Measurements from ENCODE around the gene DRD5. TPM values are rescaled to one million over a fixed set of nuclear protein-coding genes. Genes with fewer than 3 reads are reported as not detected.
"Not testable (repeated sequence)": the region's sequence is repeated elsewhere in the genome, so short reads cannot be mapped to it uniquely, and the experiment has no call there.

DRD5 gene
- total and polyA plus RNA-seq, 2 donors (not counting 1 experiment from before 2014, with no cell fraction given): not detected

- no peak overlapping the region for H3K4me2 ChIP-seq (ENCODE audit: extremely low read depth, insufficient read depth, low read length)
- no peaks in the 10 kb centered on the region for H3K27me3 ChIP-seq (ENCODE audit: control insufficient read depth, insufficient read depth, low read length)
Observed at GRCh38 chr4:9771034-9771433, 10.4 kb upstream of the DRD5 start.

GRCh38 chr4:9773471-9773870, 8.0 kb upstream of the DRD5 start:
- Histone ChIP-seq H3K4me2 (ENCODE audit: extremely low read depth, insufficient read depth, low read length) (no peak overlapping the region), H2AFZ (ENCODE audit: low read length) (no peak overlapping the region), H3K4me1 (ENCODE audit: control insufficient read depth, extremely low read depth, insufficient read depth, low read length) (no peaks in the 10 kb centered on the region), H4K20me1 (ENCODE audit: control insufficient read depth, extremely low read depth, insufficient read depth, low read length) (no peaks in the 10 kb centered on the region), H3K27me3 (ENCODE audit: control insufficient read depth, insufficient read depth, low read length) (no peaks in the 10 kb centered on the region), H3K4me3 (replicated peaks in 1 of 4; ENCODE audit: control extremely low read depth in 1 of 4, insufficient read depth in 1 of 4, low read depth in 3 of 4, low read length in 4 of 4) (no peak overlapping the region), H3K9ac (ENCODE audit: insufficient read depth, low read length) (no peak overlapping the region), H3K79me2 (ENCODE audit: control insufficient read depth, insufficient read depth, low read length) (no peaks in the 10 kb centered on the region), H3K27ac (ENCODE audit: insufficient read depth, low read length) (no peak overlapping the region), H3K36me3 (ENCODE audit: control insufficient read depth, insufficient read depth, low read length) (no peaks in the 10 kb centered on the region), H3K9me3 (ENCODE audit: control insufficient read depth, insufficient read depth, low read depth, low read length) (no peaks in the 10 kb centered on the region)
- DNase-seq (ENCODE audit: low read depth in 2 of 2): no peak
- TF ChIP-seq EZH2 (IDR thresholded peaks at IDR 0.05; ENCODE audit: low read length, missing control alignments) (no peak), CTCF (conservative IDR thresholded peaks at IDR 0.05 in 1 of 2, IDR thresholded peaks at IDR 0.05 in 1 of 2; ENCODE audit: low read depth in 1 of 2, low read length in 2 of 2) (no peak)

More at GRCh38 chr4:9771034-9771433, 10.4 kb upstream of the DRD5 start:
- Histone ChIP-seq H3K4me1 (ENCODE audit: control insufficient read depth, extremely low read depth, insufficient read depth, low read length) (no peaks in the 10 kb centered on the region), H3K9ac (ENCODE audit: insufficient read depth, low read length) (no peak overlapping the region), H3K27ac (ENCODE audit: insufficient read depth, low read length) (no peak overlapping the region), H4K20me1 (ENCODE audit: control insufficient read depth, extremely low read depth, insufficient read depth, low read length) (no peaks in the 10 kb centered on the region), H3K4me3 (replicated peaks in 1 of 4; ENCODE audit: control extremely low read depth in 1 of 4, insufficient read depth in 1 of 4, low read depth in 3 of 4, low read length in 4 of 4) (no peak overlapping the region), H2AFZ (ENCODE audit: low read length) (no peak overlapping the region), H3K9me3 (ENCODE audit: control insufficient read depth, insufficient read depth, low read depth, low read length) (no peaks in the 10 kb centered on the region), H3K36me3 (ENCODE audit: control insufficient read depth, insufficient read depth, low read length) (no peaks in the 10 kb centered on the region), H3K79me2 (ENCODE audit: control insufficient read depth, insufficient read depth, low read length) (no peaks in the 10 kb centered on the region)
- no peak for DNase-seq (ENCODE audit: low read depth in 2 of 2)
- TF ChIP-seq CTCF (conservative IDR thresholded peaks at IDR 0.05 in 1 of 2, IDR thresholded peaks at IDR 0.05 in 1 of 2; ENCODE audit: low read depth in 1 of 2, low read length in 2 of 2) (no peak), EZH2 (IDR thresholded peaks at IDR 0.05; ENCODE audit: low read length, missing control alignments) (no peak)

DNA sequence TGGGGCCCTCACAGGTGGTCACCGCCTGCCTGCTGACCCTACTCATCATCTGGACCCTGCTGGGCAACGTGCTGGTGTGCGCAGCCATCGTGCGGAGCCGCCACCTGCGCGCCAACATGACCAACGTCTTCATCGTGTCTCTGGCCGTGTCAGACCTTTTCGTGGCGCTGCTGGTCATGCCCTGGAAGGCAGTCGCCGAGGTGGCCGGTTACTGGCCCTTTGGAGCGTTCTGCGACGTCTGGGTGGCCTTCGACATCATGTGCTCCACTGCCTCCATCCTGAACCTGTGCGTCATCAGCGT, 652 bp downstream of the DRD5 start:
- no peak overlapping the region for H3K27ac ChIP-seq (ENCODE audit: insufficient read depth, low read length)
- H3K79me2 ChIP-seq (ENCODE audit: control insufficient read depth, insufficient read depth, low read length): no peaks in the 10 kb centered on the region
- TF ChIP-seq CTCF (conservative IDR thresholded peaks at IDR 0.05 in 1 of 2, IDR thresholded peaks at IDR 0.05 in 1 of 2; ENCODE audit: low read depth in 1 of 2, low read length in 2 of 2): no peak
- no peak for DNase-seq (ENCODE audit: low read depth in 2 of 2)
- H3K27me3 ChIP-seq (ENCODE audit: control insufficient read depth, insufficient read depth, low read length): no peaks in the 10 kb centered on the region
- no peak overlapping the region for H3K9ac ChIP-seq (ENCODE audit: insufficient read depth, low read length)
- no peaks in the 10 kb centered on the region for H3K4me1 ChIP-seq (ENCODE audit: control insufficient read depth, extremely low read depth, insufficient read depth, low read length)
- no peak overlapping the region for H2AFZ ChIP-seq (ENCODE audit: low read length)
- no peak overlapping the region for H3K4me2 ChIP-seq (ENCODE audit: extremely low read depth, insufficient read depth, low read length)
- no peaks in the 10 kb centered on the region for H4K20me1 ChIP-seq (ENCODE audit: control insufficient read depth, extremely low read depth, insufficient read depth, low read length)
- no peak overlapping the region for H3K4me3 ChIP-seq (replicated peaks in 1 of 4; ENCODE audit: control extremely low read depth in 1 of 4, insufficient read depth in 1 of 4, low read depth in 3 of 4, low read length in 4 of 4)
- H3K36me3 ChIP-seq (ENCODE audit: control insufficient read depth, insufficient read depth, low read length): no peaks in the 10 kb centered on the region
- no peaks in the 10 kb centered on the region for H3K9me3 ChIP-seq (ENCODE audit: control insufficient read depth, insufficient read depth, low read depth, low read length)

GRCh38 chr4:9785891-9786290, 4.5 kb downstream of the DRD5 start:
- not testable (repeated sequence) for H3K27me3 ChIP-seq (ENCODE audit: control insufficient read depth, insufficient read depth, low read length); H2AFZ ChIP-seq (ENCODE audit: low read length)

More at GRCh38 chr4:9785891-9786290, 4.5 kb downstream of the DRD5 start:
- H3K27ac ChIP-seq (ENCODE audit: insufficient read depth, low read length); H3K9ac ChIP-seq (ENCODE audit: insufficient read depth, low read length); H4K20me1 ChIP-seq (ENCODE audit: control insufficient read depth, extremely low read depth, insufficient read depth, low read length); H3K9me3 ChIP-seq (ENCODE audit: control insufficient read depth, insufficient read depth, low read depth, low read length); H3K4me1 ChIP-seq (ENCODE audit: control insufficient read depth, extremely low read depth, insufficient read depth, low read length); H3K4me2 ChIP-seq (ENCODE audit: extremely low read depth, insufficient read depth, low read length); H3K4me3 ChIP-seq (replicated peaks in 1 of 4; ENCODE audit: control extremely low read depth in 1 of 4, insufficient read depth in 1 of 4, low read depth in 3 of 4, low read length in 4 of 4); DNase-seq (ENCODE audit: low read depth in 2 of 2); H3K36me3 ChIP-seq (ENCODE audit: control insufficient read depth, insufficient read depth, low read length); H3K79me2 ChIP-seq (ENCODE audit: control insufficient read depth, insufficient read depth, low read length): not testable (repeated sequence)
